Measurements from ENCODE around the gene HYAL1. TPM values are rescaled to one million over a fixed set of nuclear protein-coding genes. Genes with fewer than 3 reads are reported as not detected.

HYAL1 gene
- total RNA-seq, 1 experiment from 2014 or later, result 0.37 TPM

- peaks cover 3% of the 10 kb centered on the region for H3K4me1 ChIP-seq (ENCODE audit: insufficient read depth, low read length, poor library complexity, severe bottlenecking)
- CTCF ChIA-PET, result no interaction called here
- POLR2A ChIA-PET (ENCODE audit: low non-redundant PET), result no interaction called here
- no peaks in the 10 kb centered on the region for H3K36me3 ChIP-seq (ENCODE audit: insufficient read depth, low read length, poor library complexity, severe bottlenecking)
- DNase-seq (ENCODE audit: low spot score), result no peak
- TF ChIP-seq EZH2 (IDR thresholded peaks at IDR 0.05; ENCODE audit: borderline replicate concordance, low read depth, low read length, poor library complexity, severe bottlenecking), result no peak
- TF ChIP-seq CTCF (conservative IDR thresholded peaks at IDR 0.05; ENCODE audit: low read depth, low read length), result no peak
- H3K9me3 ChIP-seq (ENCODE audit: low read depth, low read length, poor library complexity, severe bottlenecking), result no peaks in the 10 kb centered on the region
- BruUV-seq (replicated peaks), result no TSS peak
- no peaks in the 10 kb centered on the region for H3K27me3 ChIP-seq (replicated peaks; ENCODE audit: insufficient read depth, low read depth, low read length, poor library complexity)
- H3K4me3 ChIP-seq (ENCODE audit: low read depth, low read length, poor library complexity, severe bottlenecking), result peak overlapping the region; percentile 73
- H3K27ac ChIP-seq (ENCODE audit: low read depth, low read length, poor library complexity, severe bottlenecking), result peak overlapping the region; percentile 99
- intact Hi-C loops (cut with micrococcal nuclease; ENCODE audit: unreplicated experiment), result no loop called here
Measured at GRCh38 chr3:50322115-50322385, 18.7 kb upstream of the HYAL1 start.

- intact Hi-C loops (cut with micrococcal nuclease; ENCODE audit: unreplicated experiment), result no loop called here
- H3K9me3 ChIP-seq (ENCODE audit: low read depth, low read length, poor library complexity, severe bottlenecking), result no peaks in the 10 kb centered on the region
- DNase-seq (ENCODE audit: low spot score), result peak; percentile 86
- peaks cover 3% of the 10 kb centered on the region for H3K4me1 ChIP-seq (ENCODE audit: insufficient read depth, low read length, poor library complexity, severe bottlenecking)
- H3K4me3 ChIP-seq (ENCODE audit: low read depth, low read length, poor library complexity, severe bottlenecking), result peak overlapping the region; percentile 73
- no TSS peak for BruUV-seq (replicated peaks)
- no peaks in the 10 kb centered on the region for H3K36me3 ChIP-seq (ENCODE audit: insufficient read depth, low read length, poor library complexity, severe bottlenecking)
- TF ChIP-seq CTCF (conservative IDR thresholded peaks at IDR 0.05; ENCODE audit: low read depth, low read length), result peak; percentile 47
- TF ChIP-seq EZH2 (IDR thresholded peaks at IDR 0.05; ENCODE audit: borderline replicate concordance, low read depth, low read length, poor library complexity, severe bottlenecking), result no peak
- no peaks in the 10 kb centered on the region for H3K27me3 ChIP-seq (replicated peaks; ENCODE audit: insufficient read depth, low read depth, low read length, poor library complexity)
- ChIA-PET CTCF (interaction anchor here (0.6 kb wide), 3 partner anchors 15 to 83 kb away, joined by 6 to 9 read pairs (median 6); no protein-coding TSS in a partner anchor), POLR2A (ENCODE audit: low non-redundant PET) (no interaction called here)
- H3K27ac ChIP-seq (ENCODE audit: low read depth, low read length, poor library complexity, severe bottlenecking), result peak overlapping the region; percentile 99
Measured at GRCh38 chr3:50321336-50322114, 18.2 kb upstream of the HYAL1 start.

- ChIA-PET CTCF (interaction anchor here (0.6 kb wide), 3 partner anchors 15 to 83 kb away, joined by 6 to 9 read pairs (median 6); no protein-coding TSS in a partner anchor), POLR2A (ENCODE audit: low non-redundant PET) (no interaction called here)
- Histone ChIP-seq H3K27me3 (replicated peaks; ENCODE audit: insufficient read depth, low read depth, low read length, poor library complexity) (no peaks in the 10 kb centered on the region), H3K4me3 (ENCODE audit: low read depth, low read length, poor library complexity, severe bottlenecking) (peak overlapping the region; percentile 73), H3K27ac (ENCODE audit: low read depth, low read length, poor library complexity, severe bottlenecking) (peak overlapping the region; percentile 99), H3K36me3 (ENCODE audit: insufficient read depth, low read length, poor library complexity, severe bottlenecking) (no peaks in the 10 kb centered on the region), H3K9me3 (ENCODE audit: low read depth, low read length, poor library complexity, severe bottlenecking) (no peaks in the 10 kb centered on the region), H3K4me1 (ENCODE audit: insufficient read depth, low read length, poor library complexity, severe bottlenecking) (peaks cover 3% of the 10 kb centered on the region)
- peak; percentile 64 for DNase-seq (ENCODE audit: low spot score)
- TF ChIP-seq EZH2 (IDR thresholded peaks at IDR 0.05; ENCODE audit: borderline replicate concordance, low read depth, low read length, poor library complexity, severe bottlenecking) (no peak), CTCF (conservative IDR thresholded peaks at IDR 0.05; ENCODE audit: low read depth, low read length) (no peak)
- intact Hi-C loops (cut with micrococcal nuclease; ENCODE audit: unreplicated experiment), result no loop called here
- no TSS peak for BruUV-seq (replicated peaks)
Measured at GRCh38 chr3:50320853-50321335, 17.5 kb upstream of the HYAL1 start.

Measured in A673 (cell line).